PFSK-1 (cell line): ENCODE results near the gene SART3.

ENCODE experiments used
- POLR2AphosphoS5 ChIP-seq: IDR thresholded peaks from 2 replicates; pipeline ENCODE4 v1.6.1; 2012; ENCODE audit warnings: low read depth, mild to moderate bottlenecking, control low read depth, low read length, moderate library complexity
- REST ChIP-seq, 2 experiments: IDR thresholded peaks; 2 replicates each; pipeline versions ENCODE4 v1.6.1 to v1.8.0; 2011 to 2012; ENCODE audit warnings: low read depth in 2 of 2, low read length in 2 of 2, control low read depth in 1 of 2, inconsistent platforms in 1 of 2, mild to moderate bottlenecking in 1 of 2, moderate library complexity in 1 of 2; ENCODE audit not compliant: insufficient read depth in 1 of 2
- SIN3A ChIP-seq: IDR thresholded peaks from 2 replicates; pipeline ENCODE4 v1.6.1; 2012; ENCODE audit warnings: mild to moderate bottlenecking, low read length, moderate library complexity, borderline replicate concordance; ENCODE audit not compliant: insufficient read depth
- TAF1 ChIP-seq: IDR thresholded peaks from 2 replicates; pipeline ENCODE4 v1.6.1; 2012; ENCODE audit warnings: low read length, control low read depth, borderline replicate concordance; ENCODE audit not compliant: insufficient read depth

GRCh38 chr12:108542320-108542719, 18.7 kb downstream of the SART3 start:
- TF ChIP-seq TAF1 (no peak), SIN3A (no peak), REST (IDR thresholded peaks at IDR 0.05; ENCODE audit: insufficient read depth in 1 of 2, low read depth in 2 of 2, low read length in 2 of 2) (no peak), POLR2AphosphoS5 (no peak)
